Breast epithelium (tissue), 4 donors: Measurements from ENCODE around the gene MAN1C1. TPM values are rescaled to one million over a fixed set of nuclear protein-coding genes. Genes with fewer than 3 reads are reported as not detected.

Experiments
- DNase-seq, 2 donors: peaks; one replicate each; pipeline ENCODE4 v3.0.0-alpha.2; 2019; ENCODE audit warnings: low spot score in 2 of 2
- H3K27ac ChIP-seq, 2 donors: fragments of 200-600 bp; sonication (generic) in 1 of 2; one replicate each; pipeline ENCODE4 v1.5.1; 2016 to 2019; ENCODE audit warnings: mild to moderate bottlenecking in 1 of 2
- H3K27me3 ChIP-seq, 2 donors: fragments of 200-600 bp; sonication (generic) in 1 of 2; one replicate each; pipeline versions ENCODE4 v1.5.1 to v1.6.0; 2017 to 2019; ENCODE audit warnings: control low read depth in 1 of 2, mild to moderate bottlenecking in 1 of 2
- H3K36me3 ChIP-seq: fragments of 200-600 bp; one replicate; pipeline ENCODE4 v1.5.1; 2019
- H3K4me1 ChIP-seq, 2 donors: fragments of 200-600 bp; sonication (generic); one replicate each; pipeline ENCODE4 v1.5.1; 2016 to 2019; ENCODE audit warnings: control low read depth in 1 of 2
- H3K4me3 ChIP-seq, 3 donors: fragments of 200-600 bp; sonication (generic); 1 replicate in 2 of 3; 2 replicates in 1 of 3; pipeline ENCODE4 v1.5.1; 2016 to 2019; ENCODE audit warnings: mild to moderate bottlenecking in 3 of 3, moderate library complexity in 2 of 3
- H3K9me3 ChIP-seq, 2 donors: fragments of 200-600 bp; sonication (generic) in 1 of 2; one replicate each; pipeline ENCODE4 v1.5.1; 2016 to 2019; ENCODE audit warnings: control low read depth in 1 of 2
- POLR2A ChIP-seq: fragments of 450-650 bp; IDR thresholded peaks from one replicate; pipeline ENCODE4 v1.6.1; 2016; ENCODE audit warnings: antibody characterized with exemption, mild to moderate bottlenecking, moderate library complexity
- POLR2AphosphoS5 ChIP-seq, 3 donors: sonication (generic); formaldehyde crosslinking; IDR thresholded peaks; one replicate each; pipeline ENCODE4 v1.6.1; 2017; ENCODE audit warnings: antibody characterized with exemption in 3 of 3
- intact Hi-C: fragments of 100-400 bp; cut with DNase I; formaldehyde crosslinking; loops from one replicate; pipeline ENCODE4 v1.15.1; 2023; ENCODE audit warnings: low total_unique reads
- total RNA-seq, 3 donors: library from RNA; depleted of rRNA; stranded (reverse); fragments of >200 nt; gene quantifications; one replicate each; pipeline ENCODE4 v1.1.0, GENCODE V29; 2016
- TF ChIP-seq, protein P1 (sequence below), 3 donors: fragments of 450-650 bp; IDR thresholded peaks; one replicate each; pipeline ENCODE4 v1.5.1; 2016 to 2017; ENCODE audit warnings: antibody characterized with exemption in 3 of 3, mild to moderate bottlenecking in 3 of 3, moderate library complexity in 3 of 3

MAN1C1 gene
- total RNA-seq, 3 donors from 2014 or later, result 6.7 to 13.8 (median 6.9) TPM

GRCh38 chr1:25811384-25812082 is 194.9 kb downstream of the MAN1C1 start:
- Histone ChIP-seq H3K9me3 (no peaks in the 10 kb centered on the region), H3K4me3 (no peak overlapping the region), H3K36me3 (no peaks in the 10 kb centered on the region), H3K4me1 (peaks cover 0 to under 1% of the 10 kb centered on the region in 2 donors), H3K27ac (no peak overlapping the region), H3K27me3 (no peaks in the 10 kb centered on the region)
- DNase-seq, result no peak
- TF ChIP-seq POLR2A (no peak), POLR2AphosphoS5 (IDR thresholded peaks at IDR 0.05) (no peak)
- intact Hi-C loops, result no loop called here

DNA sequence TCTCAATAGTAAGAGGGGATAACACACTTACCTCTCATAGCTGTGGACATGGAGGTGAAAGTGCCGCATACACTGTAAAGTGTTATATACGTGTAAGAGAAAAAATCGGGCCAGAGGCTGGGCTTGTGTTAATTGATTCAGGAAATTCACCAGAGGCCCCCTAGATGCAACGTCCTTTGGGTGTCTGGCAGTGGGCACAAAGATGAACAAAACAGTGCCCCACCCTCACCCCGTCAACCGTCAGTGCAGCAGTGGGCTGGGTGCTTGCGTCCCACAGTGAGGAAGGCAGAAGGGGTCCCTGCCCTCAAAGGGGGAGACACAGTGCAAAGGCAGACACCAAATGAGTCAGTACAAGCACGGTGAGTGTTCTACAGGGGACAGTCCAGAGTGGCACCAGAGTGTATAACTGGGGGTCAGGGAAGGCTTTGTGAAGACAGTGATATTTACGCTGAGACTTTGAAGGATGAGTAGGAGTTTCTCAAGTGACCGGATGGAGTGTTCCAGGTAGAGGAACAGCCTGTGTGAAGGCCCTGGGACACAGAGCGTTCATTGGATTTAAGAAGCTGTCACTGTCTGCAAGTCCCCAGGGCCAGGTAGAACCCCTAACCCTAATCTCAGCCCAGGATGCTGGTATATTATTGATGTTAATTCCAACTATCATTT is 196.6 kb downstream of the MAN1C1 start:
- no peak for DNase-seq
- no peak overlapping the region for H3K4me3 ChIP-seq
- TF ChIP-seq, protein P1, sequence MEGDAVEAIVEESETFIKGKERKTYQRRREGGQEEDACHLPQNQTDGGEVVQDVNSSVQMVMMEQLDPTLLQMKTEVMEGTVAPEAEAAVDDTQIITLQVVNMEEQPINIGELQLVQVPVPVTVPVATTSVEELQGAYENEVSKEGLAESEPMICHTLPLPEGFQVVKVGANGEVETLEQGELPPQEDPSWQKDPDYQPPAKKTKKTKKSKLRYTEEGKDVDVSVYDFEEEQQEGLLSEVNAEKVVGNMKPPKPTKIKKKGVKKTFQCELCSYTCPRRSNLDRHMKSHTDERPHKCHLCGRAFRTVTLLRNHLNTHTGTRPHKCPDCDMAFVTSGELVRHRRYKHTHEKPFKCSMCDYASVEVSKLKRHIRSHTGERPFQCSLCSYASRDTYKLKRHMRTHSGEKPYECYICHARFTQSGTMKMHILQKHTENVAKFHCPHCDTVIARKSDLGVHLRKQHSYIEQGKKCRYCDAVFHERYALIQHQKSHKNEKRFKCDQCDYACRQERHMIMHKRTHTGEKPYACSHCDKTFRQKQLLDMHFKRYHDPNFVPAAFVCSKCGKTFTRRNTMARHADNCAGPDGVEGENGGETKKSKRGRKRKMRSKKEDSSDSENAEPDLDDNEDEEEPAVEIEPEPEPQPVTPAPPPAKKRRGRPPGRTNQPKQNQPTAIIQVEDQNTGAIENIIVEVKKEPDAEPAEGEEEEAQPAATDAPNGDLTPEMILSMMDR (IDR thresholded peaks at IDR 0.05), result no peak
- TF ChIP-seq POLR2A, result no peak
- TF ChIP-seq POLR2AphosphoS5 (IDR thresholded peaks at IDR 0.05), result no peak
- H3K36me3 ChIP-seq, result no peaks in the 10 kb centered on the region
- H3K27me3 ChIP-seq, result no peaks in the 10 kb centered on the region
- intact Hi-C loops, result no loop called here
- H3K4me1 ChIP-seq, result peaks cover 0 to 5% of the 10 kb centered on the region in 2 donors
- no peak overlapping the region for H3K27ac ChIP-seq
- H3K9me3 ChIP-seq, result no peaks in the 10 kb centered on the region

DNA sequence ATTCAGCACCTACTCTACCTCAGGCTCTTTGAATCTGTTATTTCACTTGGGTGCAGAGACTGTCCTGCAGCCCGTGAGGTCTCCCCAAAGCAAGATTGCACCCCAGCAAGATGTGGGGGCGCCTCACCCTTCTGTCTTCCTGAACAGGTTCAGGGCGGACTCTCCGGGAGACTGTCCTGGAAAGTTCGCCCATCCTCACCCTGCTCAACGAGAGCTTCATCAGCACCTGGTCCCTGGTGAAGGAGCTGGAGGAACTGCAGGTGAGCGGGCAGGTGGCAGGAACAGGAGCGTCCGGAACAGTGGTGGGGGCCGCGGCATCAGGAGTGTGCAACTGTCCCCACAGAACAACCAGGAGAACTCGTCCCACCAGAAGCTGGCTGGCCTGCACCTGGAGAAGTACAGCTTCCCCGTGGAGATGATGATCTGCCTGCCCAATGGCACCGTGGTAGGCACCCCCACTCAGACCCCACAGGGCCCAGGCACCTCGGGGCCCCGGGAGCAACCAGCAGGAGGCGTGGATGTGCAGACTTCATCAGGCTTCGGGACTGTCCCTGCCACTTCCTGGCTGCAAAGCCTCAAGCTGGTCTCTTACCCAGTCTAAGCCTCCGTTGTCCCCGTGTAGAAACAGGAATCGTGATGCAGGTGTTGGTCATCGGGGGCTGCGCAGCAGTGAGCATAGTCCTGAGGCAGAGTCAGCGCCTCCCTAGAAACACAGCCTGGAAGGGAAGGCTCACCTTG is 197.3 kb downstream of the MAN1C1 start:
- no peak overlapping the region for H3K27ac ChIP-seq
- TF ChIP-seq POLR2A (no peak), POLR2AphosphoS5 (IDR thresholded peaks at IDR 0.05) (no peak)
- TF ChIP-seq, protein P1 (IDR thresholded peaks at IDR 0.05), result no peak
- no peak overlapping the region for H3K4me3 ChIP-seq
- no peak for DNase-seq
- peaks cover 5 to 12% of the 10 kb centered on the region in 2 donors for H3K4me1 ChIP-seq
- no peaks in the 10 kb centered on the region for H3K9me3 ChIP-seq
- intact Hi-C loops, result no loop called here
- no peaks in the 10 kb centered on the region for H3K27me3 ChIP-seq
- no peaks in the 10 kb centered on the region for H3K36me3 ChIP-seq

DNA sequence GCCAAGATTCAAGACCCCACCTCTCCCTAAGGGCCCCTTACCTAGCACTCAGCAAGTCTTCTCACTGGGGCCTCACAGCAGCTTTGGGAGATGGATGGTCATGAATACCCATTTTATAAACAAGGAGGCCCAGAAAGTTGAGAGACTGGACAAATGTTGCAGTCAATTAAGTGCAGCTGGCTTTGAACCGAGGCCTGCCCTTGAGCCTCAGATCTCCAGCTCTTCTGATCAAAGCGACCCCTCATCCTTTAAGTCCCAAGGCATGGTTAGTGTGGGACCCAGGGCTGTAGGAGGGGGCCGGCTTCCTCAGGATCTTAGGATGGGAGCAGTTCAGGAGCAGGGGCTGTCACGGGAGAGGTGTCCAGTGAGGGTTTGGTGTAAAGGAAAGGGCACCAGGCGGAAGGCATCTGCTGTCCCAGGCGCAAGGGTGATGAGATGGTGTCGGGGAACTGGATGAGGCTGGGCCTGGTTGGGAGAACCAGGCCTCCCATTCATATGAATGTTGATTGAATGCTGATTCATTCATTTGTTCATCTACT is 198.0 kb downstream of the MAN1C1 start:
- Histone ChIP-seq H3K36me3 (no peaks in the 10 kb centered on the region), H3K27ac (no peak overlapping the region)
- TF ChIP-seq, protein P1 (IDR thresholded peaks at IDR 0.05), result no peak

DNA sequence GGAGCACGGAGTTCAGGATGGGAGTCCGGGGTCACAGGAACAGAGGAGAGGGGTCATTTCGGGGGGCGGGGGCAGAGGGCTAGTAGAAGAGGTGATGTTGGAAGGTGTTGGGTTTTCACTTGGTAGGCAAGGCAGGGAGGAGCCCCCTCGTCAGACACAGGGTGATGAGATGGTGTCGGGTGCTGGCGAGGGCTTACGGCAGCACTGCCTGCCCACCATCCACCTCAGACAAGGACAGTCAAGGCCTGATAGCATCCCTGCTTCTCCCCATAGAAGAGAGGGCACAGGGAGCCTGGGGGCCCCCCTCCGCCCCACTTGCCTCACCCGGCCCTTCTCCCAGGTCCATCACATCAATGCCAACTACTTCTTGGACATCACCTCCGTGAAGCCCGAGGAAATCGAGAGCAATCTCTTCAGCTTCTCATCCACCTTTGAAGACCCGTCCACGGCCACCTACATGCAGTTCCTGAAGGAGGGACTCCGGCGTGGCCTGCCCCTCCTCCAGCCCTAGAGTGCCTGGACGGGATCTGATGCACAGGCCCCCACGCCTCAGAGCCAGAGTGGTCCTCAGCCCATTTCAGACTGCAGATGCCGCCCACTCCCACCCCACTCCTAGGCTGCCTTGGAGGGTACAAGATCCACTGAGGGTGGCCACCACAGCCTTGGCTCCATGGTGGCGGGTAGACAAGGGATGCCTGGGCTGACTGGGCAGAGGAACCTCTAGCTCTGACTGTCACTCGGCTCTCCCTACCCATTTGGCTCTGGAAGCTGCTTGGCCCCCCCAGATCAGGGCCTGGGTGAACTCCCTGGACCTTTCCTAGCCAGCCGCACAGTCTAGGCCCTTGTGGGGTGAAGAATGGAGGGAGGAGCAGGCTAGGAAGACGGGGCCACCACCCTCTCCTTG is 198.9 kb downstream of the MAN1C1 start:
- H3K27ac ChIP-seq, result no peak overlapping the region
- H3K4me1 ChIP-seq, result peaks cover 7 to 12% of the 10 kb centered on the region in 2 donors
- no peaks in the 10 kb centered on the region for H3K9me3 ChIP-seq
- H3K36me3 ChIP-seq, result no peaks in the 10 kb centered on the region
- no peak for TF ChIP-seq POLR2AphosphoS5 (IDR thresholded peaks at IDR 0.05)
- TF ChIP-seq, protein P1 (IDR thresholded peaks at IDR 0.05), result no peak
- TF ChIP-seq POLR2A, result no peak
- intact Hi-C loops, result no loop called here
- no peak overlapping the region for H3K4me3 ChIP-seq
- H3K27me3 ChIP-seq, result no peaks in the 10 kb centered on the region
- DNase-seq, result no peak

More for the DNA sequence above, 198.0 kb downstream of the MAN1C1 start:
- H3K4me1 ChIP-seq, result peaks cover 7 to 12% of the 10 kb centered on the region in 2 donors
- no peak for DNase-seq
- no peak overlapping the region for H3K4me3 ChIP-seq
- H3K9me3 ChIP-seq, result no peaks in the 10 kb centered on the region
- intact Hi-C loops, result no loop called here
- no peaks in the 10 kb centered on the region for H3K27me3 ChIP-seq
